GM19324 (cell line): Measurements from ENCODE around the gene UBB.

Experiments used
- ATAC-seq: cut with Tn5 transposase; IDR thresholded peaks from one replicate; pipeline ENCODE4 v1.9.1; 2021; ENCODE audit warnings: mild to moderate bottlenecking, moderate library complexity; ENCODE audit not compliant: unreplicated experiment, low FRiP score

UBB gene

DNA sequence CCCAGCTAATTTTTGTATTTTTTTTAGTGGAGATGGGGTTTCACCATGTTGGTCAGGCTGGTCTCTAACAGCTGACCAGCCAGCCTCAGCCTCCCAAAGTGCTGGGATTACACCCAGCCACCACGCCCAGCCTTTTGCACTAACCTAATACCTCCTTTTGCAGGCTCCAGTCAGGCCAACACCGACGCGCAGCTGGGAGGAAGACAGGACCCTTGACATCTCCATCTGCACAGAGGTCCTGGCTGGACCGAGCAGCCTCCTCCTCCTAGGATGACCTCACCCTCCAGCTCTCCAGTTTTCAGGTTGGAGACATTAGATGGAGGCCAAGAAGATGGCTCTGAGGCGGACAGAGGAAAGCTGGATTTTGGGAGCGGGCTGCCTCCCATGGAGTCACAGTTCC, 36.5 kb downstream of the UBB start:
- ATAC-seq = no peak

DNA sequence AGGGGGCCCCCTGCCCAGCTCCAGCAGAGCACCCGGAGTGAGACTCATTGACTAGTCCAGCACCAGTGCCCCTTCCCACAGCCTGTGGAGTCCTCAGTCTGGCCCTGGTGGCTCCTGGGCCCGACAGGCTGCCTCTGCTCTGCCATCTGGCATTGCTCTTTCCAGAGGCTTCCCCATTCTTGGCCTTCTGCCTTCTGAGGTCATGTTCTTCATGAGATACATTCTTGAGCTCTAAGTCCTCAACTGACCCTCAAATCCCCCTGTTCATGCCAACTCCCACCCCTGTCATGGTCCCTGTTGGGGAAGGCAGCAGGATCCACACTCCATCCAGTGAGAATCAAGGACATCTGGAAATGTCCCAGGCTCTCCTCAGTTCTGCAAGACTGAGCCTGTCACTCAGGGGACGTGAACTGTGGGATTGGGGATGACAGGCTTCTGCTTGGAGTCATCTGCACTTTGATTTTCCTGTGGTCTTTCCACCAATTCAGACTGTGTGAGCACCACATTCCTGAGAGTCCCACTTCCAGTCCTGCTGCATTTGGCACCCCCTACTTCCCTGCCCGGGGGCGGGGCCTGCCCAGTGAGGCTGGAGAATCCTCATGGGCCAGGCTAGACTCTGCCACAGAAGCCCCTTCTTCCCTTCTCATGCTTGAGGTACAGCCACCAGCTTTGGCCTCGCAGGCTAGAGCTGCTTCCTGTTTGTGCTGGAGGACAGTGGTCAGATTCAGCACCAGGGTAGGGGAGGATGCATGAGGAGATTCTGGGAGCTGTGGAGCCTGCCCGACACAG, 37.2 kb downstream of the UBB start:
- ATAC-seq = no peak

DNA sequence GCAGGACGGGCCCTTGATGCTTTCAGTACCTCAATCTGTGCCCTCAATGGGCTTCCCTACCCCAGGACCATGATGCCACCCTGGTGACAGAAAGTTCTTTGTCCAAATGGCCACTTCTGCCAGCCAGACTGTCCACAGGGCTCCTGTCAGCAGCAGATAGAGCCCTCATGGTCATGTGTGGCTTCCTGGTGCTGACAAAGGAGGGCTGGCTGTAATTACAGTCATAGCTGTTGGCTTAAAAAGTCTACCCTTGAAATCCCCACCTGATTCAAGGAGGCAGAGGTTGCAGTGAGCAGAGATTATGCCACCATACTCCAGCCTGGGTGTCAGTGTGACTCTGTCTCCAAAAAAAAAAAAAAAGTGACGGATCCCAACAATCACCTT, 37.8 kb downstream of the UBB start:
- no peak for ATAC-seq

DNA sequence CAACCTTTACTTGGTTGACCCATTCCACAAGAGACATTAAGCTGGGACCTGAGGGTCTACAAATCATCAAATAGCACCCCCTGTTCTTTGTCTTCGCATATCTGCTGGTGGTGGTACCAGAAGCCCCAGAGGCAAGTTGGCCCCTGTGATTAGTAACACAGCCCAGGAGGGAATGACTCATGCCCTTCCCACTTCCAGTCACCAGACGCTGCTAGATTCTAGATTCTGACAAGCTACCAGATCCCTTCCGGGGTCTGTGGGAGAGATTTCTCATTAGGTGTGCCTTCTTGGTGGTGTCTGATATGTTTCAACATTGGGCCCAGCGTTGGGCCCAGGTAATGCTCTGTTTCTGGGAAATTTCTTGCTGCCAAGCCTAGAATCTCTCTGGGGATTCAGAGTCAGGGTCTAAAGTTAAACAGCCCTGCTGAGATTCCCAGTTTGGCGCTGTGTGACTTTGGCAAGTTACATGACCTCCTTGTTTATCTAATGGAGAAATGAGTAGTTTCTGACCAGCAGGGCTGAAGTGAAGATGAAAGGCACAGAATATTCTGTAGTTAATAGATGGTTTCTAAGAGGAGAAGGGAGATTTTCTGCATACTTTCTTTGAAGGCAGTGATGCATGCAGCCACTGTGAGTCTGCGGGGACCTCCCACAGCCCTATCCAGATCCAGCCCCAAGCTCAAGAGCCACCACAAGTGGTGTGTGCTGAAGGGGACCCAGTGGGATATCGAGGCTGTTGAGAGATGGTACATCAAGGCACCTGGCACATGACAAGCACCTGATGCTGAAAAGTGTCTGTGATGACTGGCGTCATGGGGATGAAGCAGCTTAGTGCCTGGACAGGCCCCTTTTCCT, 38.4 kb downstream of the UBB start:
- ATAC-seq = no peak

DNA sequence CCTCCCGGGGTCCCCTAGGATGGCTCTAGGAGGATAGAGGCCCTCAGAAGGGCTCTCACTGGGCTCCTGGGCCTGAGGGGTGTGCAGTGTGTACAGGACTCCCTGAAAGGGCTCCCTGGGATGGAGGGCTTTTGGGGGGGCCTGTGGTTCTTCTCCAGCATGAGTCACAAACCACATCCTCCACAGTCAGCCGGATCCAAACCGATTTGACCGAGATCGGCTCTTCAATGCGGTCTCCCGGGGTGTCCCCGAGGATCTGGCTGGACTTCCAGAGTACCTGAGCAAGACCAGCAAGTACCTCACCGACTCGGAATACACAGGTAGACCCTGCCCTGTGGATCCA, 39.0 kb downstream of the UBB start:
- no peak for ATAC-seq

DNA sequence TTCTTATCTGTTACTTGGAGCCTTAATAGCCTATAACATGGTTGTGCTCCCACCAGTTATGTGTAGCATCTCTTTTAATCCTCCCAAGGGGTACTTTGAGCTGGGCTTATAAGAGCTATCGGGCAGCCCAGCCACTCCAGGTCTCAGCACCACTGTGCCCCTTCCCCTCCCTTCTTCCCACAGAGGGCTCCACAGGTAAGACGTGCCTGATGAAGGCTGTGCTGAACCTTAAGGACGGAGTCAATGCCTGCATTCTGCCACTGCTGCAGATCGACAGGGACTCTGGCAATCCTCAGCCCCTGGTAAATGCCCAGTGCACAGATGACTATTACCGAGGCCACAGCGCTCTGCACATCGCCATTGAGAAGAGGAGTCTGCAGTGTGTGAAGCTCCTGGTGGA, 41.5 kb downstream of the UBB start:
- ATAC-seq = no peak

DNA sequence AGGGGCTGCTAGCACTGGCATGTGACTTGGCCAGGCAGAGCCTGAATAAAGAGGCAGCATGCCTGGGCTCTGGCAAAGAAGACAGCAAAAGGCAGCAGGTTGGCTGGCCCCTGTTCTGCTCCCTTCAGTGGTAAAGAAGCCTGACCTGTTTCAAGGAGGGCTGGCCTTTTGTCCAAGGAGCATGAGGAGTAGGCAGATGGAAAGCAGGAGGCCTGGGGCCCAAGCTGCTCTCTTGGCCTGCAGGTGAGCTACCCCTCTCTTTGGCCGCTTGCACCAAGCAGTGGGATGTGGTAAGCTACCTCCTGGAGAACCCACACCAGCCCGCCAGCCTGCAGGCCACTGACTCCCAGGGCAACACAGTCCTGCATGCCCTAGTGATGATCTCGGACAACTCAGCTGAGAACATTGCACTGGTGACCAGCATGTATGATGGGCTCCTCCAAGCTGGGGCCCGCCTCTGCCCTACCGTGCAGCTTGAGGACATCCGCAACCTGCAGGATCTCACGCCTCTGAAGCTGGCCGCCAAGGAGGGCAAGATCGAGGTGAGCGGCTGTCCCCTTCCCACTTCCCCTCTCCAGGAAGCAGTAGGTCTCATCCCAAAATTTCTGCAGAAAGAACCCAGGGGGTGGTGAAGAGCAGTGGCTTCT, 42.5 kb downstream of the UBB start:
- no peak for ATAC-seq

DNA sequence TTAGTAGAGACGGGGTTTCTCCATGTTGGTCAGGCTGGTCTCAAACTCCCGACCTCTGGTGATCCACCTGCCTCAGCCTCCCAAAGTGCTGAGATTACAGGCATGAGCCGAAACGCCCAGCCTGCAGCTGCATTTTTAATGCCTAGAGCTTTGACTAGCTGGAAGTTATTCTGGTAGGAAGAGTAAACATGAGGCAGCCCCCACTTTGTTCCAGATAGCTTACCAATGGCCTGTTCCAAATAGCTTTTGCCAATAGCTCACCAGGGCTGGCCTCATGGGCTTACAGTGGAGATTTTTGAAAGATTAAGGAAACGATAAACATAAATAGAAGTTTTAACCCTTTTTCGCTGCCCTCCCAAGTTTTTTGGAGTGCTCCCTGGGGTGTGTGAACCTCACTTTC, 44.3 kb downstream of the UBB start:
- no peak for ATAC-seq

DNA sequence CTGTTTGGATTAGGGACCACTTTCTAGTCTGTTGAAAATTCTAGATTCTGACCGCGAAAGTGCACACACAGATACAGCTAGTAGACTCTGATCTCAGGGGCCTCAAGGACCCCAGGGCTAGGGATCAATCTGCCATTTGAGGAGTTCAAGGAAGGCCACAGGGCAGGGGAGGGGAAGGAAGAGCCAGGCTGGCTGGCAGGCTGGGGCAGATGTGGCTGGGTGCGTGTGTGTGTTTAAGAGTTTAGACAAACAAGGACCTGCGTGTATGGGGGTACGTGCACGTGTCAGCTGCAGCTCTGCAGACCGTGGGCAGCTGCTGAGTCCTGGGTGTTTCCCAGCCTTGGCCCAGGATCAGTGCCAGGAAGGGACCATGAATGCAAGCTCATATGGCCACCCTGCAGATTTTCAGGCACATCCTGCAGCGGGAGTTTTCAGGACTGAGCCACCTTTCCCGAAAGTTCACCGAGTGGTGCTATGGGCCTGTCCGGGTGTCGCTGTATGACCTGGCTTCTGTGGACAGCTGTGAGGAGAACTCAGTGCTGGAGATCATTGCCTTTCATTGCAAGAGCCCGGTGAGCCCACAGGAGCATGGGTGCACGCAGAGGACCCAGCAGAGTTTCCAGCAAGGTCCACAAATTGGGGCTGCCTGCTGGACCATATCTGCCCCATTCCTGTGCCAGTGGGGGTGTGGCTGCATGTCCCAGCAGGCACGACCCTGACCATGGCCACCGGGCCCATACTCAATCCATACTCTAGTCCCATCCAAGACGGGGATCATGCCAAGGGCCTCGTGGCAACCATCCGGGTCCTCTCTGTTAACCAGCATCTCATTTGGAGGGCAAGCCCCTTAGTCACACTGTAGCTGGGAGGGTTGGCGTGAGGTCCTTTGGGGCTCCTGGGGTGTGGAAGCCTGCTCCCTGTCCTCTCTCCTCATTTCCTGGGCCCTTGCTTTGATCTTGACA, 45.1 kb downstream of the UBB start:
- no peak for ATAC-seq

DNA sequence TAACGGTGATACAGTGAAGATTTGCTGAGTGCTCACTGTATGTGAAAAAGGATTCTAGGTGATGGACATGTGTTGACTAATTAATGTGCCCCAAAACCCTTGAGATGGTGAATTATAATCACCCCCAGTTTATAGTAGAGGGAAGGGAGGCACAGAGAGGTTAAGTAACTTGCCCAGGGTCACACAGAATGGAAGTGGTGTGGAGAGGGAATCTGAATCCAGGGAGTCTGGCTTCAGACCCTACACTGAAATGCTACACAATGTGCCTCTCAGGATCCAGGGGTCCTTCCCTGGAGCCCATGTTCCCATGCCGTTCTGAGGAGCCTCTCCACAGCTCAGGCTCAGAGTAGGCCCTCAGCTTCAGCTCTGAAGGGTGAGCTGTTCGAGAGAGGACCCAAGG, 46.1 kb downstream of the UBB start:
- no peak for ATAC-seq

DNA sequence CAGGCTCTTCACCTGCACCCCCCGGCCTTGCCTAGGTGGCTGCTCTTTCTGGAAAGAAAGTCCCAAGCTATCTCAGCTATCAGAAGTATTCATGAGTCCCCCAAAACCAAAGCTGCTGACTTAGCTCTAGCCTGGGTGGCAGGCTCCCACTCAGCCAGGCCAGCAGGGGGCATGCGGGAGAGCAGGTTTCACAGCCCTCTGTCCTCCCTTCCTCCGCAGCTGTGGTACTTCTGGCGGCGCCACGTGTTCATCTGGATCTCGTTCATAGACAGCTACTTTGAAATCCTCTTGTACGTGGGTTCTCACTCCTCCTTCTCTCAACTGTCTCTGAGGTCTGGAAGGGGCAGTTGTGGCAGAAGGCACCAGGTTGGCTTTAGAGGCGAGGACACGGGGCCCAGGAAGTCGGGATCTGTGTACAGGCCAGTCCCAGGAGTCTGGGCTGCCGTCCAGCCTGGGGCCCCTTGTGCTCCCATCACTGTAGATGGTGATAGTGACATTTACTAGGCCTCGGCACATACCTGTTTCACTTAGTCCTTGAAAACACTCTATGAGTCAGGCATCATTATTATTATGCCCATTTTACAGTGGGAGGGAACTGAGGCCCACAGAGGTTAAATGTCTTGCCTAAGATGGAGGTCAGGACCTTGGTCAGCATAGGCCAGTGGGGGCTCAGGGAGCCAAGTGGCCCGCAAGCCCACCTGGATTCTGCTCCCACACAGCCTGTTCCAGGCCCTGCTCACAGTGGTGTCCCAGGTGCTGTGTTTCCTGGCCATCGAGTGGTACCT, 47.4 kb downstream of the UBB start:
- no peak for ATAC-seq

DNA sequence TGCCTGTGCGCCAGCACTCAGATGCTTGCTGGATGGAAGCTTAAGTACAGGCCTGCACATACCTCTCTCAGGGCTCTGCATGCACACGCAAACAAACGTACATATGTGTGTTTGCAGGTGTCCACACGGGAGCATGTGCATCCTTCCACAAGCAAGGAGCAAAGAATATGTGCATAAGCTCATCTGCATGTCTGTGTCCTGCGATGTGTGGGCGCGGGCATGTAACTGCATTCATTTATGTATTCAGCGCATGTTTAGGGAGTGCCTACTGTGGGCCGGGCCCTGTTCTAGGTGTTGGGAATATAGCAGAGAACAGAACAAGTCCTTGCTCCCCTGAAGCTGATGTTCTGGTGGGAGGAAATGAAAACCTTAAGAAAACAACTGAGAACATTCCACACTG, 48.2 kb downstream of the UBB start:
- no peak for ATAC-seq

DNA sequence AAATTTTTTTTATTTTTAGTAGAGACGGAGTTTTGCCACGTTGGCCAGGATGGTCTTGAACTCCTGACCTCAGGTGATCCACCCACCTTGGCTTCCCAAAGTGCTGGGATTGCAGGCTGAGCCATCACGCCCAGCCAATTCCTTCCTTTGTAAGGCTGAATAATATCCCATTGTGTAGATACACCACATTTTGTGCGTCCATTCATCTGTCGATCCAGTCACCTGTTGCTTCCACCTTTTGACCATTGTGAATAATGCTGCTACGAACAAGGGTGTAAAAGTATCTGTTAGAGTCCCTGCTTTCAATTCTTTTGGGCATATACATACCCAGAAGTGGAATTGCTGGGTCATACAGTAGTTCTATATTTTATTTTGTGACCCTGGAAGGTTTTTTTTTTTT, 49.8 kb downstream of the UBB start:
- no peak for ATAC-seq

DNA sequence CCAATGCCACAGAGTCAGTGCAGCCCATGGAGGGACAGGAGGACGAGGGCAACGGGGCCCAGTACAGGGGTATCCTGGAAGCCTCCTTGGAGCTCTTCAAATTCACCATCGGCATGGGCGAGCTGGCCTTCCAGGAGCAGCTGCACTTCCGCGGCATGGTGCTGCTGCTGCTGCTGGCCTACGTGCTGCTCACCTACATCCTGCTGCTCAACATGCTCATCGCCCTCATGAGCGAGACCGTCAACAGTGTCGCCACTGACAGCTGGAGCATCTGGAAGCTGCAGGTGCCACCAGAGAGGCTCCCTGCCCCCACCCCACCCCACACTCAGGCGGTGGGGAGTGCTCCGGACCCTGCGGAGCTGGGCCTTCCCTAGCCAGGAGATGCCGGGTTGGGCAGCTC, 51.1 kb downstream of the UBB start:
- no peak for ATAC-seq
